Upper lobe of left lung (tissue), 4 donors: ENCODE data around the gene CENPF.

Experiments used
- POLR2A ChIP-seq, 4 donors: fragments of 450-650 bp; IDR thresholded peaks; one replicate each; pipeline ENCODE4 v1.5.1; 2016 to 2017; ENCODE audit warnings: antibody characterized with exemption in 4 of 4, mild to moderate bottlenecking in 2 of 4
- TF ChIP-seq, protein P1 (sequence below), 6 experiments: fragments of 450-650 bp in 4 of 6; fragments of 200-600 bp in 2 of 6; sonication (generic) in 2 of 6; IDR thresholded peaks; one replicate each; pipeline ENCODE4 v1.5.1; 2016 to 2019; ENCODE audit warnings: antibody characterized with exemption in 6 of 6

DNA sequence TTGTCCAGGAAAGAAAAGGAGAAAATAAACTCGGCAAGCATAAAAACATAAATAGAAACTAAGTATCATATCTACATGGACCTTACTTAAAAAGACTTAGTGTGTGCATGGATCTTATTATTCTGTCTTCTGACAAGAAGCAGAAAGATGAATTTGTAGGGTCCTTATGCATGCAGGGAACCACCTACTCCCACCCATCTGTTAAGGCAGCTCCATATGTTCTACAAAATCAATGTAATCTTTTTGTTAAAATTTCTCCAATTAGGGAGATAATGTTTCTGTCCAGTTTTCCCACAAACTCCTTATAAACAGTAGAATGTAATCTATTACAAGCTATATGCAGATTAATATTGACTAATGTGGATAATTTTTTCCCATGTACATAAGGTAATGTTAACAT, 37.7 kb upstream of the CENPF start:
- TF ChIP-seq, protein P1, sequence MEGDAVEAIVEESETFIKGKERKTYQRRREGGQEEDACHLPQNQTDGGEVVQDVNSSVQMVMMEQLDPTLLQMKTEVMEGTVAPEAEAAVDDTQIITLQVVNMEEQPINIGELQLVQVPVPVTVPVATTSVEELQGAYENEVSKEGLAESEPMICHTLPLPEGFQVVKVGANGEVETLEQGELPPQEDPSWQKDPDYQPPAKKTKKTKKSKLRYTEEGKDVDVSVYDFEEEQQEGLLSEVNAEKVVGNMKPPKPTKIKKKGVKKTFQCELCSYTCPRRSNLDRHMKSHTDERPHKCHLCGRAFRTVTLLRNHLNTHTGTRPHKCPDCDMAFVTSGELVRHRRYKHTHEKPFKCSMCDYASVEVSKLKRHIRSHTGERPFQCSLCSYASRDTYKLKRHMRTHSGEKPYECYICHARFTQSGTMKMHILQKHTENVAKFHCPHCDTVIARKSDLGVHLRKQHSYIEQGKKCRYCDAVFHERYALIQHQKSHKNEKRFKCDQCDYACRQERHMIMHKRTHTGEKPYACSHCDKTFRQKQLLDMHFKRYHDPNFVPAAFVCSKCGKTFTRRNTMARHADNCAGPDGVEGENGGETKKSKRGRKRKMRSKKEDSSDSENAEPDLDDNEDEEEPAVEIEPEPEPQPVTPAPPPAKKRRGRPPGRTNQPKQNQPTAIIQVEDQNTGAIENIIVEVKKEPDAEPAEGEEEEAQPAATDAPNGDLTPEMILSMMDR (IDR thresholded peaks at IDR 0.05): no peak
- no peak for TF ChIP-seq POLR2A (IDR thresholded peaks at IDR 0.05)
